DMS 273 (cell line): ENCODE data around the gene LTBP2.
A peak's percentile ranks its signal among the peaks of the same experiment; 100 is the strongest.

ENCODE experiments used
- DNase-seq: peaks from one replicate; lab custom pipeline; 2025; ENCODE audit not compliant: unreplicated experiment; lab: John Stamatoyannopoulos, UW

LTBP2 gene

DNA sequence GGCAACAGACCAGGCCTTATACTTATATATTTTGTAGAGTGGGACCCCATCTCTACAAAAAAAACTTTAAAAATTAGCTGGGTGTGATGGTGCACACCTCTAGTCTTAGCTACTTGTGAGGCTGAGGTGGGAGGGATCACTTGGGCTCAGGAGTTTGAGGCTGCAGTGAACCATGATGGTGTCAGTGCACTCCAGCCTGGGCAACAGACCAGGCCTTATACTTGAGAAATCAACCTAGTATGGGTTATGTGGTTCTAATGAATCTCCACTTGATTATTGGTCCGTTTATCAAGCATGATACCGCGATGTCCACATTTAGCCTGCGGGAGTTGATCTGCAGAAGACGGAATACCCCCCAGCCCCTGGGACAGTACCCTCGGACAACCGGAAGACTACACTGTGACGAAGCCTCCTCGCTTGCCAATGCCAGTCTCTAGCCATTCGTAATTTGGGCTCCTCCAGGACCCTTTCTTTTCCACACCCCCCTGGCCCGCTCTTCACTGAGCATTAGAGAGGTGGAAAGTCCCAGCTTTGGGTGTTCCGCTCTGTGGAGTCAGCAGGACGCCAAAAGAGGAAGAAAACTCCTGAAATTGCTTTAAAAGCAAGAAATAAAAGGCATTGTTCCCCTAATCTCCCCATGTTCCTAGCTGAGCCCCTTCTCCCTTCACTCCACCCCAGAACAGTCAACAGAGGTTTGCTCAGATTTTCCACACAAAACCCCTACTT lies 19.4 kb downstream of the LTBP2 start:
- DNase-seq: no peak

DNA sequence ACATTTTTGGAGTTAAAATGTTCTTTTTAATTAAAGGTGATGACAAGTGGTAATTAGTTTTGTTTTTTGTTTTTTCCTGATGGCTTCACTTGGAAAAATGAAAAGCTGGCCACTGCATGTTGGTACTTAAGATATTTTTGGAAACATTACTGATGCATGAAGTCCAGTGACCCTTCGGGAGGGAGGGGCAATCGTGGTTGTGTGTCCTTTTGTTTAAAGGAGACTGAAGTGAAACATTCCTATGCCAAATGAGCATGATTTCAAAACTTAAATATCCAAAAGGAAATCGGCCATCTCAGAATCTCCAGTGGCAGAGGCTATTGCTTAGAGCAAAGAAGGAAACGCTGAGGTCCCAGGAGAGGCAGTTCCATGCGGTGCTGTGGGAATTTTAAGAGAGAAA lies 20.1 kb downstream of the LTBP2 start:
- no peak for DNase-seq

- DNase-seq: no peak
These were observed 20.6 kb downstream of the LTBP2 start for GRCh38 chr14:74591394-74591793.

DNA sequence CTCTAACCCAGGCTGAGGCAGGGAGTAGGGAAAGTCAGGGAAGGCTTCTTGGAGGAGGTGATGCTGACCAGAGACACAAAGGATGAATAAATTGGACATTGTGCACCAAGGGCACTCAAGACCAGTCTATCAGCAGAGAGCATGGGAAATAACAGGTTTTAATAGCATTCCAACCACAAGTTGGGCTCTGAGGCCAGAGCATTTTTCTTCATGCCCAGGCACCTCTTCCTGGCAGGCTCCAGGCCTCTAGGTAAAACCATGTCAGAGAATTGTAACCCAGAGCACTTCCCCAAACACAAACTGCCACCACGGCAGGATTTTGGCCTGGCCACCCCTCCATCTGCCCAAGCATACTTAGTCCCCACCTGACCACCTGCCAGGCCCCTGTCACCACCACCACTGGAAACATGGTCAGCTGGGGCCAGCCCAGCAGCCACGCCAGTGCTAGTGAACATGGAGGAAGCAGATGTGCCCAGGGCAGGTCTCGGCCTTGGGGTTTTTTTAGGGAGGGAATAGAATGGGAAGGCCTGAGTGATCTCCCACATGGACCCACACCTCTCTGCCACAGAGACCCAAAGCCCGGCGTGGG lies 22.7 kb downstream of the LTBP2 start:
- no peak for DNase-seq

GRCh38 chr14:74587363-74587707 lies 24.7 kb downstream of the LTBP2 start:
- DNase-seq: no peak

- DNase-seq: peak; percentile 51
These were observed 25.2 kb downstream of the LTBP2 start for GRCh38 chr14:74586681-74587362.

DNA sequence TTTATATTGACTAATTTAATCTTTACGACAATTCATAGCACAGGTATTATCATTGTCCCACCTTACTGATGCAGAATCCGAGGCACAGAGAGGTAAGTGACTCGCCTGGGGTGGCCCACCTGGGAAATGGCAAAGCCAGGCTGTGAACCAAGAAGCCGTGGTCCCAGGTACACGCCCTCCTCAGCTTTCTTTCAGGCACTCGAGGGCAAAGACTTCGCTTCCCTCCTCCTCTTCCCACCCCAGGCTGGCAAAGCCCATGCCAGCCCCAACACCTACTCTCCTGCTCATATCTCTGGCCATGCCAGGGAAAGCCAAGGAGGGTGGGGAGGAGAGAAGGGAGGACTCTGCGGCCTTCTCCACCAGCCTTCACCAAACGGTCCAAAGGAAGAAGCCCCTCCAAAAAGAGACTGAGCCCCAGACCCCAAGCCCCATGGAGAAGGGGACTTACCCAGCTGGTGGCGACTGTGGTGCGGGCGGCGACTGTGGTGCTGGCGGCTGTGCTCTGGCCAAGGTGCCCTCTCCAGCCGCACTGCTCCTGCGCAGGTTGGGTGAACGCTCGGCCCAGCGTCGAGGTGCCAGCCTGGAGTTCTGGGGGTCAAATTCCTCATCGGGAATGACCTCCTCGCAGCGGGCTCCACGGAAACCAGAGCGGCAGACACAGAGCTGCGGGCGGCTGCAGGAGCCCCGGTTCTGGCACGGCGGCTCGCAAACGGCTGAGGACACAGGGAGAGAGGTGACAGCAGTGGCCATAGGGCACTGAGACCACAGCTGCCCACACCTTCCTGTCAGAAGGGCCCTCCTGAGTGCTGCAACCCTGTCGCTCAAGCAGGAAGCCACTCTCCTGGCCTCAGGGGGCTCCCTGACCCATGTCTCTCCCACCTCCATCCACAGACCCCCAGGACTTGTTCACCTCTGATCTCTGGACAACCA lies 26.4 kb downstream of the LTBP2 start:
- no peak for DNase-seq

GRCh38 chr14:74584951-74585350 lies 27.1 kb downstream of the LTBP2 start:
- no peak for DNase-seq

DNA sequence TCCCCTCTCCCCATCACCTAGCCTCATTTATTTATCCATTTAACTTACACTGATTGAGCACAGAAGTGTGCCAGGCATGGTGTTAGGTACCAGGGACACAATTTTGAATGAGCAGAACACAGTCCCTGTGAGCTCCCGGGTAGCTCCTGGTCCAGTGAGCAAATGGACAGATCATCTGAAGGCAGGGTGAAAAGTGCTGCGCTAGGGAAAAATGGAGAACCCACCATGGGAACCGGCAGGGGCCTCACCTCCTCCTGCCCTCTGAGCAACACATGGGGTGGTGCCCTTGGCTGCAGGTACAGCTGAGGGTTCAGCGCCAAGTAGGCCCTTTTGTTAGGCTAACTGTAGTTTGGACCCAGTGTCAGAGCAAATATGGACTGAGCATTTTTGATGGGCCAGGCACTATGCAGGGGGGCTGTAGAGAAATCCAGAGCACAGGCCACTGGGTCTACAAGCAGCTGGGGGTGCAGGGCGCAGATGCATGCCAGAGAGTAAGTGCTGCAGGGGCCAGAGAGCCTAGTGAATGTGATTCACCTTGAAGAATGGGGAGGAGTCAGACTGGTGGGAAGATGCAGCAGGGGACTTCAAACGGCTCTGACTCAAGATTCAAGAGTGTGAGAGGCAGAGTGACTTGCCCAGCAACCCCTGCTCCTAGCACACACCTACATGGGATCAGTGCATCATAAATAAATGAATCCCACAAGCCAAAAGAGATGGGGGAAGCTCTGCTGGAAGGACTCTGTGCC lies 28.2 kb downstream of the LTBP2 start:
- DNase-seq: no peak

DNA sequence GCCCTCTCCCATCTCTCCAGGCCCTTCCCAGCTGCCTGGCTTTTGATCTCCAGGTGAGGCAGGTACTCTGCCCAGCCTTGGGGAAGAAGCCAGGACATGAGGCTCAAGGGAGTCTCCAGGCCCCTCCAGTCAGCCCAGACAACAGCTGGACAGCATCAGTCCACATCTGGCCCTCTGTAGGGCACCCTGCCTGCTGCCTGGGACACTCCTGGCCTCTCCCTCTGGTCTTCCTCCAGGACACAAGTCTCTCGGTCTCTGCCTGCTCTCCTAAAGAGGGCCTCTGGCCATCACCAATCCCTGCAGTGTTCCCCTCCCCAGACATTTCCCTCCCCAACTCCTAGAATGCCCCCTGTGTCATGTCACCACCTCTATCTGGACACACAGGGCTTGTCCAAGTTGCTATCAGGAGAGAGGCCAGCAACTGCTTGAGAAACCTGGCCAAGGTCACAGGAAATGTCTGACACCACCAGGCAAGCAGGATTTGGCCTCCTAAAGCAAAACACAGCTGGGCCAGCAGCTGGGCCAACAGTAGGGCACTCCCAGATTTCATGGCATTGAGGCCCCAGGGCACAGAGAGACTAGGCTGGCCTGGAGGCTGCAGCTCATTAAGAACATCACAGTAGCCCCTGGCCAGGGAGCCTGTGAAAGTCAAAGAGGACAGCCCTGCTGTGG lies 29.0 kb downstream of the LTBP2 start:
- DNase-seq: peak; percentile 45

GRCh38 chr14:74580275-74580672 lies 31.8 kb downstream of the LTBP2 start:
- DNase-seq: no peak

- no peak for DNase-seq
These were observed 32.4 kb downstream of the LTBP2 start for GRCh38 chr14:74579447-74580274.

DNA sequence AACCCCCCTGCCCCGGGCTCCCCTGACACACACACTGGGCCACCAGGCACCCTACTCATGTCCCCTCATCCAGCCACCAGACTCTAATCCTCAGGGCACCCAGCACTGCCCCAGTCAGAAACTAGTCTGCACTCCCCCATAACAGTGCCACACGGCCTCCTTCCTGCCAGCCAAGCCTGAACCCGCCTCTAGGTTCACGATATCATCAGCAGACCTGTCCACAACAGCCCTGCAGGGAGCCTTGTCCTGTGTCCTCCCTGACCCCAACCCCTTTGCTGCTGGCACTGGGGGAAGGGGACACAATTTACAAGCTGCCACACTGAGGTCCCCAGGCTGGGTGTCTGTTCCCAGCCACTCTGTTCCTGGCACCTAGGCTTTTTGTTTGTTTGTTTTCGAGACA lies 33.6 kb downstream of the LTBP2 start:
- no peak for DNase-seq

DNA sequence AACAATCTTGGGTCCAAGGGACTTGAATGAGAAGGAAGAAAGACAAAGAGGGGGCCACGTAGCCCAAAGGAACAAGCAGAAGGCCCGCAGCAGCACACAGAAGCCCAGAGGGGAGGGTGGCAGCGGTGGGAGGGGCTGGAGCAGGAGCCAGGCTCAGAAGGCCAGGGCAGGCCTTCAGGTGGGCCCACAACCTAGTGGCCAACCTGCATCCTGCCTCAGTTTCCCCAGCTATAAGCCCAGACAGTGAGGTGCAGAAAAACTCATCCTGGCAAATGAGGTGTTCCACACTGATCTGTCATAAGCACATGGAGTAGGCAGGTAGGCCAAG lies 34.1 kb downstream of the LTBP2 start:
- no peak for DNase-seq

GRCh38 chr14:74577247-74577947 lies 34.6 kb downstream of the LTBP2 start:
- no peak for DNase-seq

- DNase-seq: no peak
These were observed 36.1 kb downstream of the LTBP2 start for GRCh38 chr14:74575936-74576335.

- DNase-seq: no peak
These were observed 36.5 kb downstream of the LTBP2 start for GRCh38 chr14:74575507-74575906.

- no peak for DNase-seq
These were observed 37.3 kb downstream of the LTBP2 start for GRCh38 chr14:74574706-74575105.

GRCh38 chr14:74574090-74574433 lies 38.0 kb downstream of the LTBP2 start:
- DNase-seq: no peak
